Liver (tissue), 9 donors: ENCODE data around the gene TP53I13. TPM values are rescaled to one million over a fixed set of nuclear protein-coding genes. Genes with fewer than 3 reads are reported as not detected.

Source experiments
- DNase-seq: peaks from one replicate; pipeline ENCODE4 v3.0.0-alpha.2; 2017; ENCODE audit warnings: low spot score
- H3K27ac ChIP-seq, 2 donors: one replicate each; pipeline ENCODE4 v1.7.0; 2013; ENCODE audit warnings: inconsistent platforms in 2 of 2, low read length in 2 of 2, control low read depth in 1 of 2, low read depth in 1 of 2, mild to moderate bottlenecking in 1 of 2
- H3K27me3 ChIP-seq, 4 donors: one replicate each; pipeline versions ENCODE4 v1.6.1 to v1.7.0; 2013; ENCODE audit warnings: low read length in 3 of 4, inconsistent platforms in 1 of 4, mild to moderate bottlenecking in 1 of 4, moderate library complexity in 1 of 4; ENCODE audit not compliant: control insufficient read depth in 4 of 4, insufficient read depth in 4 of 4
- H3K36me3 ChIP-seq, 4 donors: one replicate each; pipeline versions ENCODE4 v1.6.1 to v1.7.0; 2013; ENCODE audit warnings: low read length in 3 of 4, mild to moderate bottlenecking in 3 of 4, low read depth in 1 of 4, moderate library complexity in 1 of 4; ENCODE audit not compliant: control insufficient read depth in 4 of 4, insufficient read depth in 3 of 4
- H3K4me1 ChIP-seq, 4 donors: one replicate each; pipeline versions ENCODE4 v1.6.1 to v1.7.0; 2013; ENCODE audit warnings: low read length in 3 of 4, mild to moderate bottlenecking in 3 of 4, moderate library complexity in 1 of 4; ENCODE audit not compliant: control insufficient read depth in 4 of 4, insufficient read depth in 4 of 4
- H3K4me3 ChIP-seq, 3 donors: one replicate each; pipeline versions ENCODE4 v1.6.1 to v1.7.0; 2013; ENCODE audit warnings: low read length in 3 of 3, control low read depth in 1 of 3, low read depth in 1 of 3, mild to moderate bottlenecking in 1 of 3
- H3K9ac ChIP-seq, 2 donors: one replicate each; pipeline ENCODE4 v1.7.0; 2013; ENCODE audit warnings: low read length in 2 of 2, mild to moderate bottlenecking in 2 of 2, moderate library complexity in 2 of 2, control low read depth in 1 of 2, low read depth in 1 of 2
- H3K9me3 ChIP-seq, 4 donors: one replicate each; pipeline versions ENCODE4 v1.6.1 to v1.7.0; 2013; ENCODE audit warnings: low read length in 3 of 4; ENCODE audit not compliant: control insufficient read depth in 4 of 4
- ATF3 ChIP-seq: IDR thresholded peaks from 2 replicates; pipeline ENCODE4 v1.6.1; 2016; ENCODE audit warnings: antibody characterized with exemption
- CTCF ChIP-seq: fragments of 150-350 bp; IDR thresholded peaks from 2 replicates; pipeline ENCODE4 v1.5.1; 2017; ENCODE audit warnings: improper control_type of control experiment, low read depth, low read length; ENCODE audit not compliant: missing input control
- EGR1 ChIP-seq, 2 donors: IDR thresholded peaks; 2 replicates each; pipeline ENCODE4 v1.6.1; 2016 to 2018; ENCODE audit warnings: antibody characterized with exemption in 2 of 2, low read depth in 2 of 2
- GABPA ChIP-seq, 2 donors: IDR thresholded peaks in 1 of 2; conservative IDR thresholded peaks in 1 of 2; 2 replicates each; pipeline ENCODE4 v1.6.1; 2016; ENCODE audit warnings: antibody characterized with exemption in 2 of 2, mild to moderate bottlenecking in 1 of 2, moderate library complexity in 1 of 2
- HNF4A ChIP-seq, 2 donors: conservative IDR thresholded peaks; 2 replicates each; pipeline ENCODE4 v1.6.1; 2016; ENCODE audit warnings: antibody characterized with exemption in 2 of 2, mild to moderate bottlenecking in 2 of 2
- HNF4G ChIP-seq: IDR thresholded peaks from 2 replicates; pipeline ENCODE4 v1.6.1; 2016; ENCODE audit warnings: antibody characterized with exemption
- JUND ChIP-seq, 2 donors: IDR thresholded peaks; 2 replicates each; pipeline ENCODE4 v1.6.1; 2016; ENCODE audit warnings: antibody characterized with exemption in 2 of 2
- MAX ChIP-seq: IDR thresholded peaks from 2 replicates; pipeline ENCODE4 v1.6.1; 2016; ENCODE audit warnings: antibody characterized with exemption
- NR2F2 ChIP-seq: IDR thresholded peaks from 2 replicates; pipeline ENCODE4 v1.6.1; 2016; ENCODE audit warnings: antibody characterized with exemption
- RAD21 ChIP-seq, 2 donors: IDR thresholded peaks; 2 replicates each; pipeline ENCODE4 v1.6.1; 2016; ENCODE audit warnings: antibody characterized with exemption in 2 of 2, mild to moderate bottlenecking in 2 of 2
- REST ChIP-seq: IDR thresholded peaks from 2 replicates; pipeline ENCODE4 v1.6.1; 2016; ENCODE audit warnings: antibody characterized with exemption, mild to moderate bottlenecking
- RXRA ChIP-seq, 2 donors: IDR thresholded peaks; 2 replicates each; pipeline ENCODE4 v1.6.1; 2017 to 2018; ENCODE audit warnings: antibody characterized with exemption in 2 of 2, mild to moderate bottlenecking in 1 of 2
- SP1 ChIP-seq: IDR thresholded peaks from 2 replicates; pipeline ENCODE4 v1.6.1; 2018; ENCODE audit warnings: antibody characterized with exemption, mild to moderate bottlenecking
- TAF1 ChIP-seq: conservative IDR thresholded peaks from 2 replicates; pipeline ENCODE4 v1.6.1; 2016; ENCODE audit warnings: antibody characterized with exemption, mild to moderate bottlenecking
- ZBTB33 ChIP-seq: IDR thresholded peaks from 2 replicates; pipeline ENCODE4 v1.6.1; 2016; ENCODE audit warnings: antibody characterized with exemption
- WGBS: extraction: QIAGEN DNeasy Blood & Tissue Kit; methylation state at CpG from one replicate; pipeline ENCODE4 v1.1.7; 2013; 5-methylcytosine and 5-hydroxymethylcytosine counted together
- polyA plus RNA-seq, 2 donors: library from polyadenylated mRNA; stranded (reverse) in 1 of 2; unstranded in 1 of 2; fragments of 200-250 nt in 1 of 2; fragments of >200 nt in 1 of 2; fragmentation: Nextera tagmentation in 1 of 2; extraction: Ambion mirVana in 1 of 2; gene quantifications; one replicate each; pipeline versions ENCODE4 v1.2.1 to v1.2.3, GENCODE V29; 2013 to 2015
- total RNA-seq, 2 donors: library from RNA; depleted of rRNA; stranded (reverse); fragments of >200 nt; gene quantifications; one replicate each; pipeline ENCODE4 v1.2.3, GENCODE V29; 2014
- donor health status: healthy.
- donor health status: healthy.
- donor health status: healthy.
- donor health status: healthy.
- donor health status: healthy.

TP53I13 gene
- total and polyA plus RNA-seq, 4 donors = 12.2 to 42.6 (median 24.5) TPM

GRCh38 chr17:29576214-29577000 is 7.9 kb downstream of the TP53I13 start:
- Histone ChIP-seq H3K4me1 (peaks cover 21 to 40% (median 35%) of the 10 kb centered on the region in 4 donors), H3K36me3 (peaks cover 0 to 21% (median 6%) of the 10 kb centered on the region in 4 donors)
- no peak for DNase-seq

More at GRCh38 chr17:29576214-29577000, 7.9 kb downstream of the TP53I13 start:
- H3K9me3 ChIP-seq = no peaks in the 10 kb centered on the region
- 97% methylated on average over 37 of the region's 37 CpGs for WGBS
- no peak overlapping the region for H3K4me3 ChIP-seq
- no peaks in the 10 kb centered on the region for H3K27me3 ChIP-seq
- no peak overlapping the region for H3K9ac ChIP-seq
- H3K27ac ChIP-seq = no peak overlapping the region
- TF ChIP-seq MAX (no peak), NR2F2 (no peak), TAF1 (no peak), ATF3 (no peak), EGR1 (IDR thresholded peaks at IDR 0.05; ENCODE audit: low read depth in 2 of 2) (no peak), ZBTB33 (no peak), RXRA (IDR thresholded peaks at IDR 0.05) (no peak), SP1 (no peak), HNF4G (no peak), CTCF (no peak), JUND (IDR thresholded peaks at IDR 0.05) (no peak), REST (no peak), RAD21 (IDR thresholded peaks at IDR 0.05) (no peak), GABPA (IDR thresholded peaks at IDR 0.05 in 1 of 2, conservative IDR thresholded peaks at IDR 0.05 in 1 of 2) (no peak), HNF4A (conservative IDR thresholded peaks at IDR 0.05) (no peak)
